ENCODE data around the gene SMC2. TPM values are rescaled to one million over a fixed set of nuclear protein-coding genes. Genes with fewer than 3 reads are reported as not detected.

The SMC2 gene
- total RNA-seq, 2 donors from 2014 or later: 32.3 to 32.5 TPM

- Histone ChIP-seq H3K36me3 (ENCODE audit: control insufficient read depth, insufficient read depth, low read length) (peaks cover 18% of the 10 kb centered on the region), H3K4me1 (ENCODE audit: control insufficient read depth, insufficient read depth, low read length) (no peaks in the 10 kb centered on the region), H3K9me3 (ENCODE audit: control insufficient read depth, low read length) (no peaks in the 10 kb centered on the region), H3K9ac (ENCODE audit: extremely low read depth, low read length, poor library complexity, severe bottlenecking) (no peak overlapping the region), H3K27me3 (ENCODE audit: control insufficient read depth, insufficient read depth, low read length, poor library complexity, severe bottlenecking) (no peaks in the 10 kb centered on the region), H3K27ac (ENCODE audit: low read depth, low read length) (no peak overlapping the region), H3K4me3 (ENCODE audit: low read length) (no peak overlapping the region)
- Mint-ChIP-seq H3K9me3 (no peaks in the 10 kb centered on the region), H3K27ac (peak overlapping the region; percentile 6), H3K4me3 (no peak overlapping the region), H3K27me3 (ENCODE audit: insufficient read depth) (no peaks in the 10 kb centered on the region), H3K36me3 (ENCODE audit: low read depth) (peaks cover 28% of the 10 kb centered on the region), H3K4me1 (no peaks in the 10 kb centered on the region)
- TF ChIP-seq CTCF (conservative IDR thresholded peaks at IDR 0.05): no peak
- 89% methylated on average over 3 of the region's 3 CpGs; no CpG with 5 or more reads in 1 of the 2 experiments for WGBS, 2 experiments (ENCODE audit: insufficient coverage in 1 of 2, insufficient read length in 1 of 2)
- DNase-seq: no peak
Measured at GRCh38 chr9:104138243-104138868, 44.2 kb downstream of the SMC2 start.

- H3K9ac ChIP-seq (ENCODE audit: extremely low read depth, low read length, poor library complexity, severe bottlenecking): no peak overlapping the region
- H3K27ac ChIP-seq (ENCODE audit: low read depth, low read length): no peak overlapping the region
- H3K4me3 ChIP-seq (ENCODE audit: low read length): no peak overlapping the region
- H3K27me3 ChIP-seq (ENCODE audit: control insufficient read depth, insufficient read depth, low read length, poor library complexity, severe bottlenecking): no peaks in the 10 kb centered on the region
- TF ChIP-seq CTCF (conservative IDR thresholded peaks at IDR 0.05): no peak
- WGBS, 2 experiments (ENCODE audit: insufficient coverage in 1 of 2, insufficient read length in 1 of 2): 80 to 92% methylated on average over 1 to 3 of the region's 3 CpGs
- H3K9me3 ChIP-seq (ENCODE audit: control insufficient read depth, low read length): no peaks in the 10 kb centered on the region
- Mint-ChIP-seq H3K36me3 (ENCODE audit: low read depth) (peaks cover 3% of the 10 kb centered on the region), H3K9me3 (no peaks in the 10 kb centered on the region), H3K4me3 (no peak overlapping the region), H3K27ac (no peak overlapping the region), H3K27me3 (ENCODE audit: insufficient read depth) (no peaks in the 10 kb centered on the region), H3K4me1 (no peaks in the 10 kb centered on the region)
- no peaks in the 10 kb centered on the region for H3K4me1 ChIP-seq (ENCODE audit: control insufficient read depth, insufficient read depth, low read length)
- no peak for DNase-seq
- H3K36me3 ChIP-seq (ENCODE audit: control insufficient read depth, insufficient read depth, low read length): peaks cover 11% of the 10 kb centered on the region
Measured at GRCh38 chr9:104142799-104143549, 48.9 kb downstream of the SMC2 start.

- no peak overlapping the region for H3K27ac Mint-ChIP-seq
- Histone ChIP-seq H3K4me3 (ENCODE audit: low read length) (no peak overlapping the region), H3K36me3 (ENCODE audit: control insufficient read depth, insufficient read depth, low read length) (peaks cover 11% of the 10 kb centered on the region), H3K27me3 (ENCODE audit: control insufficient read depth, insufficient read depth, low read length, poor library complexity, severe bottlenecking) (no peaks in the 10 kb centered on the region), H3K9me3 (ENCODE audit: control insufficient read depth, low read length) (no peaks in the 10 kb centered on the region), H3K9ac (ENCODE audit: extremely low read depth, low read length, poor library complexity, severe bottlenecking) (no peak overlapping the region), H3K27ac (ENCODE audit: low read depth, low read length) (no peak overlapping the region), H3K4me1 (ENCODE audit: control insufficient read depth, insufficient read depth, low read length) (no peaks in the 10 kb centered on the region)
- no peaks in the 10 kb centered on the region for H3K4me1 Mint-ChIP-seq
- TF ChIP-seq CTCF (conservative IDR thresholded peaks at IDR 0.05): no peak
- peaks cover 3% of the 10 kb centered on the region for H3K36me3 Mint-ChIP-seq (ENCODE audit: low read depth)
- no peak overlapping the region for H3K4me3 Mint-ChIP-seq
- no peak for DNase-seq
- no peaks in the 10 kb centered on the region for H3K9me3 Mint-ChIP-seq
- WGBS, 2 experiments (ENCODE audit: insufficient coverage in 1 of 2, insufficient read length in 1 of 2): 100% methylated on average over 2 to 3 of the region's 3 CpGs
- no peaks in the 10 kb centered on the region for H3K27me3 Mint-ChIP-seq (ENCODE audit: insufficient read depth)
Measured at GRCh38 chr9:104143550-104143910, 49.4 kb downstream of the SMC2 start.

Data from endodermal cell (in vitro differentiated cells).